GM19193 (cell line): ENCODE measurements around the gene COL1A1.

Experiments
- POLR2A ChIP-seq: IDR thresholded peaks from 4 replicates; pipeline ENCODE4 v1.6.1; 2011; ENCODE audit not compliant: insufficient read depth, insufficient read length; ENCODE audit errors: extremely low read depth

Gene COL1A1

DNA sequence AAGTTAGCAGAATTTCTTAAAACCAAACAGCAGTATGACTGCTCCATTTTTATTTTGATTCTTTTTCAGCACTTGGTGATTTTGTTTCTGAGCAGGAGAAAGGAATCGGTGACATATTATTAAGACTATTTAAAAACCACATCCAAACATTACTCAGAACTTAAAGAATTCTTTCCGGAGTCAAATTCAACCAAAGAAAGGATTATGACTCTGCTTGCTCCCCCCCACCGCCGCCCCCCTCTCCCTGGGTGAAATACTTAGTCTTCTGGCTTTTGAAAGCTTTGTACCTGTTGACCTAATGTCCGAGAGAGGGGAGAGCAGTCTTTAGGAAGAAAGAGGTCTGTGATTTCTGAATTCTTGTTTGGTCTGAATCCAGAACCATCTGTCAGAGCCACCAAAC, 17.9 kb upstream of the COL1A1 start:
- no peak for TF ChIP-seq POLR2A

DNA sequence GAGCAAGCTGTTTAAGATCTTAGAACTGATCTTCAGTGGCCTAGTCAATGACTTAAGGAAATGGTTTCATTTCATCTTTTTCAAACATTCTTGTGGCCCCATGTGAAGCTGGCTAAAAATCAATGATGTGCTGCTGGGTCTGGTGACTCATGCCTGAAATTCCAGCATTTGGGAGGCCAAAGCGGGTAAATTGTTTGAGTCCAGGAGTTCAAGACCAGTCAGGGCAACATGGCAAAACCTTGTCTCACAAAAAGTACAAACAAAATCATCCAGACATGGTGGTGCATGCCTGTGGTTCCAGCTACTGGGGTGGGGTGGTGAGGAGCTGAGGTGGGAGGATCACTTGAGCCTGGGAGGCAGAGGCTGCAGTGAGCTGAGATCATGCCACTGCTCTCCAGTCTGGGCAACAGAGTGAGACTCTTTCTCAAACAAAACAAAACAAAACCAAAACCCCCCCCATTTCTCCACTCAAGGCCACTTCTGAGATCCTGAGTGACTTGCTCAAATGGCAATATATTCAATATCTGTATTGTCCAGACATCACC, 17.4 kb upstream of the COL1A1 start:
- no peak for TF ChIP-seq POLR2A

DNA sequence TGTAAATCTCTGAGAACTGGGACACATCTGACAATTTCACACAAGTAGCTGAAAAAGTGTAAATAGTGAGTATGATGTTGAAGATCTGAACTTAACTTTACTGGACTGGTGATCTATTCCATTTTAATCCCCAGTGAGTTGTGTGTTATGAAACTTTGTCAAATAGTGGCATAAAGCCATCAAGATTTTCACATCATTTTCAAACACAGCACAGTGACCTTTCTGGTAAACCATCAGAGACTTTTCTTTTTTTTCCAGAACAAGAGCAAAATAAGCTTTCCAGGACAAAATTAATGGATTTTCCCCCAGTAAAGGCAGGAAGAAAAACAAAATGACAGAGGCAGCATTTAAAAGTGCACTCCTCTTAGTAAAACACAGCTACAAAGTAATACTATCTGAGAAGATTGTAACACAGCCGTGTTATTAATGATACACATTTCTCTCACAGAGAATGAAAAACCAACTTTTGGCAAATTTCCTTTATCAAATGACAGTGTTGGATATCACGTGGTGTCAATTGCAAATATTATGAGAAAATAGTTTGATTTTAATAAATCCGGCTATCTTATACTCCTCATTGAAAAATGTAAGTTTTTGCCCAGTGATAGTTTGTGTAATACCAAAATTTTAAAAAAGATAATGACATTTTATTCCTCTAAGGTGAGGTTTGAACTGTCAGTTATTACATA, 16.8 kb upstream of the COL1A1 start:
- TF ChIP-seq POLR2A = no peak

DNA sequence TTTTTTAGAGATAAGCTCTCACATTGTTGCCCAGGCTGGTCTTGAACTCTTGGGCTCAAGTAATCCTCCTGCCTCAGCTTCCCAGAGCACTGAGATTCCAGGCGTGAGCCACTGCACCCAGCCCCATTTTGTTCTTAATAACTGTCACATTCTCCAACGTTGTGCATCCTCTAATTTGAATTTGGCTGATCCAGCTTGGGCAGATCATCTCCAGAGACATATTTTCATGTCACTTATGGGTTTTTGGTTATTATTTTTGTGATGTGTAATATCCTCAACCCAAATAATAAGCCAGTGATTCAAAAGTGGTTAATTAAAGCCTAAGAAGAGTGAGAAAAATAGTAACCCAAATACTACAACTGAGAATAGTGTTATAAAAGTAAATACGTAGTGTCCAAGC, 16.2 kb upstream of the COL1A1 start:
- no peak for TF ChIP-seq POLR2A

DNA sequence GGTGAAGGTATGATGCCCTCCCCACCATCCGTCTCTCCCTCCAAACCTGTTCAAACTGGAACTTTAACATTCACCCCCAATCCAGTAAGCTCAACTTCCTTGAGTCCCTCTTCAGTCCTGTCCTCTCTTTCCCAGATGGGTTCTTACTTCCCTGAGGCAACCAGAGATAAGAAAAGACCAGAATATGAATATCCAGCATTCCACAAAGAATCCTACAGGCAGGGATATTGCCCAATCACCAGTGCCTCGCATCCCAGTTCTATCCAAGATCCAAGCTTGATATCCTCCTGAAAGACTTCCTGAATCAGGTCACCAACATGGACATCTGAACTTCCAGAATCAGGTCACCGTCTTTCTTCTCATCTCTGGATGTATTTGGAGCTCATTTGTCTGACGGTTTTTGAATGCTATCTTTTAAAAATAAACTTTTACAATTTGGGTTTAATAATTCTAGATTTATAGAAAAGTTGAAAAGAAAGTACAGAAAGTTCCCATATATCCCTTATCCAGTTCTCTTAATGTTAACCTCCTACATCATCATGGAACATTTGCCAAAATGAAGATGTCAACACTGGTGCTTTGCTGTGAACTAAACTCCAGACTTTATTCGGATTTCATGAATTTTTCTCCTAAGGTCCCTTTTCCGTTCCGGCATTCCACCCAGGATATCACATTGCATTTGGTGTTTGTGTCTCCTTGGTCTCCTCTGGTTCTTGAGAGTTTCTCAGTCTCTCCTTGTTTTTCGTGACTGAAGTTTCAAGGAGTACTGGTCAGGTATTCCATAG, 13.7 kb upstream of the COL1A1 start:
- TF ChIP-seq POLR2A = no peak

DNA sequence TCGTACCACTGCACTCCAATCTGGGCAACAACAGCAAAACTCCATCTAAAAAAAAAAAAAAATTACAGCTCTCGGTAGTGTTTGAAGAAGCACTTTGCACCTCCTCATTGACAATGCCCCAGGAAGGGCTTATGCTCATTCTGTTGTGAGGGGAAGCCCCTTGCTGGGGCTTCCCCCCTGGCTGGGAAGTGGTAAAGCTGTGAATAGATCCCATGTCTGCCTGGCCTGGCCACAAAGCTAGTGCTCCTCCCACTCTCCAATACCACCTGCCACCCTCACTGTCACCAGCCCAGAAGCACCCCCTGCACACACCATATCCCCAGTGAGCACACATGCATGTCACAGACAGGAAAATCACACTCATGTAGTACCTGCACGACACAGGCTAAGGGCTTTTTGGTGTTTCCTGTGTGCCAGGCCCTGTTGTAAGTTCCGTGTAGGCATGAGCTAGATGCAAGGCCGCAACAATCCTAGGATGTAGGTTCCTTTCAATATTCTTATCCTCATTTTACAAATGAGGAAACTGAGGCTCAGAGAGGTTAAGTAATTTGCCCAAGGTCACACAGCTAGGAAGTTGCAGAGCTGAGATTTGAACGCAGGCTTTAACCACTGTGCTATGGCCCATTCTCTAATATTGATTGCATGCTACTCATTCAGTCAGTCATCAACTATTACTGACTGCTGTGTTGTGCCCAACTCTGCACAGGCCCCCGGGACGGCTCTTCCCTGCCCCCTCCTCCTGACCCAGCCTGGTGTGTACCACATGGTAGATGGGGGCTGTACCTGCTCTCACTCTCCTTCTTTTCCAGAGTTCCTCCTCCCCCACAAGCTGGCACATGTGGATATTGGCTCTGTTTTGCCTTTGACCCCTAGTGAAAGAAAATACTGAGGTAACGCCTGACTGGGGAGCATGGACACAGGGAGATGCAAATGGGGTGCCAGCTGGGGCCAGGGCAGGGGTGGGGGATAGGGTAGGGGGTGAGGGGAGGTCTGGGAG, 11.9 kb upstream of the COL1A1 start:
- TF ChIP-seq POLR2A = no peak

DNA sequence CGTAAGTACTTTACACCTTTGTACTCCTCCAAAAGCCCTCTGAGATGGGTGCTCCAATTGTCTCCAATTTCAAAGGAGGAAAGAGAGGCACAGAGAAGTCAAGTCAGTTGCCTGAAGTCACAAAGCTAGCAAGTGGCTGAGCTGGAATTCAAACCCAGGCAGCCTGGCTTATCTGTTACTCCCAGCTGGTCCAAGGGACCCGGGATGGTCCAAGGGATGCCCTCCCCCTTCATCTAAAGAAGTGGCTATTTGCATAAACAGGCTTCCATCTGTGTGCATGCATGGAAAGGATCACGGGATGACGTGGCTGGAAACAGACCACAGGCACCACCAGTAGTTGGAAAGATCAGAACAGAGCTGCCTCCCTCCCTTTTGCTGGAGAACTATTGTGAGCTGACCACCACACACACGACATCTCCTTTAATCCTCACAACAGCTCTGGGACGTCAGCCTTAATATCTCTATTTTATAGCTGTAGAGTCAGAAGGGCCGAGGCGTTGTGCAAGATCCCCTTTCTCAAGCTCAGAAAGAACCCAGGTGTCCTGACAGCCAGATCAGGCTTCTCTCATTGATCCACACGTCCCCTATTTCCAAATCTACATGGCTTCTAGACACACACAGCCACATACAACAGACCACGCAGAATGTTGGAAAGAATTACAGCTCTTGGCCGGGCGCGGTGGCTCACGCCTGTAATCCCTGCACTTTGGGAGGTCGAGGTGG, 10.9 kb upstream of the COL1A1 start:
- no peak for TF ChIP-seq POLR2A

DNA sequence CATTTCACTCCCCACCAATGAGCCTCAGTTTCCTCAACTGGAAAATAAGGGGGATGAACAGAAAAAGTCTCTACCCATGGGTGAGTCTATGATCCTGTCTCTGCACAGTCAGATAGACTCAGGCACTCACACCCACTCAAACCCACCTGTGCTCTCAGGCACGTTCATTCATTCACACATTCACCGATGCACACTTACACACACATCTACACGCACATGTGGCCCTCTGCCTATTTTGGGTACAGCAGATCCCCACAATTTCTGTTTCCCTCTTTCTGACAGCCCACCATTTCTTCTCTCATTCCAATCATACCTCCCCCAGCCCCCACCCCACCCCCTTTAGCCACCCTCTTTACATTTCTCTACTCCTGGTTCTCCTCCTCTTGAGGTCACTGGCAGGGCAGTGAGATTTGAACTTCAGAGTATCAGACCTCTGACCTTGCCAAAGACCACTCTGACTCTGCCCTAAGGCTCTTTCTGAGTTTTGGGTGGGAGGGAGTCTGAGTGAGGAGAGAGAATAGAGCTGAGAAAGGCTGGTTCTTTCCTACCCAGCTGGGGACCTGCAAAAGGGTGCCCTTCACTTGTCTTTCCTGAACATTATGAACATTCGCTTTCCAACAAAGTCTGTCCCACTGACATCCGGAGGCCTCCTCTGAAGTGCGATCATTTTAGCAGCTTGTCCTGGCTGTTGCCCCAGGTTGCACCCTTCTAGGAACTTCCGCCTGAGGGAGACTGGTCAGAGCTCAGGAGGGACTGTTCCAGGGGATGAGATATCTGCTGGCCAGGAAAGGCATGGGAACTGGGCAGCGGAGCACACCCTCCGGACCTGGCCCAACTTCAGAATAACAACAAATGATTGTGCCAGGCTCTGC, 10.1 kb upstream of the COL1A1 start:
- TF ChIP-seq POLR2A = no peak

DNA sequence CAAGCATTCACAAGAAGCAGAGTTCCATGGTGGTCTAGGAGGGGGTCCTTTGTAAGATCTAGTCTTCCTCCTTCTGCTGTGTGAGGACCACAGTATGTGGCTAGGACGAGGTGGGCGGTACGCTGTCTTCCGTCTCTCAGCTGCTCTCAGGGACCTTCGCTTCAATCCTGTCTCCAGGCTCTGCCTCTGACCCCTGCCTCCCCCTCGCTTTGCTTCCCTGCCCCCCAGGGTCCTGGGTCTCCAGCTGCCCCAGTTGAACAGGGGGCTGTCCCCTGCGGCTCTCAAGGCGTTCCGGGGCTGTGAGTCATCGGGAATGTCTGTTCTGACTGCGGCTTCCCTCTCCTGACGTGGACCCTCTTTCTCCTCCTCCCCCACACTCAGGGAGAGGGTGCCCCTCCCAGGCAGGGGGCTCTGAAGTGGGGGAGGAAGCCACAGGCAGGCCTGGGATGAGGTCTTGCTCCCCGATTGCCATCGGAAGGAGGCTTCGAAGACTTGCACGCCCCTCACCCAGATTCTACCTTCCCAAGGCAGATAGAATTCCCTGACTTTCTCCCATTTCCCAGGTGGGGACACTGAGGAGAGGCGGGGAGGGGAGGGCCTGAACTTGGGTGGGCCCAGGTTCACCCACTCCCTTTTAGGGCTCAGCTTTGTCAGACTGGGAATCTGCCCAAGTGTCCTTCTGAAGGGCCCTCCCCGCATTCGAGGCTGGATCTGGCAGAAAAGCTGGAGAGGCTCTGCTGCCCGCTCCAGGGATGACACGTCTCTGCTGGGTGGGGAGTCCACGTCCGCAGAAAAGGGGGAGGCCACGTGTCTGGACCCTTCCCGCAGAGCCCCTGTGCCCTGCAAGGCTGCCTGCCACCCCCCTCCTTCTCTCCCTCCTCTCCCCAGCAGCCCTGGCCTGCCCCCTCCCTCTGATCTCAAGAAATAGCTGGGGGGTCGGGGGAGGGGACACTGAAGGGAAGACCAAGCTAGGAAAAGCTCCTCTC, 9.1 kb upstream of the COL1A1 start:
- no peak for TF ChIP-seq POLR2A

DNA sequence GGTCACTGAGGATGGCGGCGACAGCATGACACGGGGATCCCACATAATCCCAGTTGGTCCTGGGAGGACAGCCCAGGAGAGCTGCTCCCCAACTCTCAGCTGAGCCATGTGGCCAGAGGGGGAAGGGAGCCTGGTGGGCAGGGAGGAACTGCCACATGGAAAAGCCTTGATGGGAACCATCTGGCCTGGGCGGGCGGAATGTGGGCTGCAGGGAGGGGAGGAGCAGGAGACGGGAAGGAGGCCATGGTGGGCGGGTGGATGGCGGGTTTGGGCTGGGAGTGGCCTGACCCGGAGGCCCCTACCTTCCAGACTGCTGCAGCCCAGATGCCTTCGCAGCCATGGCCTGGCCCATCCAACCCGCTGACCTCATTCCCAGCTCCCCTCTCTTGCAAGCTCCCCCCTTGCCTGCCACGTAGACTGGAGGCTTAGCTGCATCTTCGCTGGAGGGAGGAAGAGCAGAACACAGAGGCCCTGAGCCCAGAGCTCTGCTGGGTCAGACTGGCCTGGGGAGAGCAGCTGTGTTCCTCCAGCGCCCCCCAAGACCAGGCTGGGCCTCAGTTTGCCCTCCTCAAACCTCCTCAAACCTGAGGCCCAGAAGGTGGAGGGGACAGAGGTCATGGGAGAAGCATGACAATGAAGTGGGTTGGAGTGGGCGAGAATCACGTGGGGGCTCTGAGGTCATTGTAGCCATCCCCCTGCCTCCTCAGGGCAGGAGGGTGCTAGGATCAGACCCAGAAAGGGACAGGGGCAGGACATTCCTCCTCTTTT, 8.2 kb upstream of the COL1A1 start:
- TF ChIP-seq POLR2A = no peak

DNA sequence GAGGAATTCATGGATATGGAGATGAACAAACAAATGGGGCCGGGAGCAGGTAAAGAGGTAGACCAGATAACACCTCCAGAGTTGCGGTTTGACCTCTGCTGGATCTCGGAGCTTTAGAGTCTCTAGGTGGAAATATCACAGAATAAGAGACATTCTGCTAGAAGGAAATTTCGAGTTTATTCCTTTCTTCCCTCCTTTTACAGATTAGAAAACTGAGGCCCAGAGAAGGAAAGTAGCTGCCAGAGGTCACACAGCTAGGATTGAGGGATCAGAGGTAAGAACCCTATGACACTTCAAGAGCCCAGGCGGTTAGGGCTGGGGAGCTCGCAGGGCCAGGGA, 7.7 kb upstream of the COL1A1 start:
- TF ChIP-seq POLR2A = no peak
